HG03135 (cell line): ENCODE results near the gene BRINP3.
A peak's percentile ranks its signal among the peaks of the same experiment; 100 is the strongest.
"Not testable (repeated sequence)": the region's sequence is repeated elsewhere in the genome, so short reads cannot be mapped to it uniquely, and the experiment has no call there.

ENCODE experiments used
- ATAC-seq: cut with Tn5 transposase; IDR thresholded peaks from one replicate; pipeline ENCODE4 v1.9.1; 2021; ENCODE audit warnings: mild to moderate bottlenecking, moderate library complexity; ENCODE audit not compliant: unreplicated experiment

BRINP3 gene

GRCh38 chr1:190477762-190478148, at the start of gene BRINP3:
Gene BRINP3, minus strand, starts transcription at chr1:190477864.
- peak; percentile 14 for ATAC-seq

DNA sequence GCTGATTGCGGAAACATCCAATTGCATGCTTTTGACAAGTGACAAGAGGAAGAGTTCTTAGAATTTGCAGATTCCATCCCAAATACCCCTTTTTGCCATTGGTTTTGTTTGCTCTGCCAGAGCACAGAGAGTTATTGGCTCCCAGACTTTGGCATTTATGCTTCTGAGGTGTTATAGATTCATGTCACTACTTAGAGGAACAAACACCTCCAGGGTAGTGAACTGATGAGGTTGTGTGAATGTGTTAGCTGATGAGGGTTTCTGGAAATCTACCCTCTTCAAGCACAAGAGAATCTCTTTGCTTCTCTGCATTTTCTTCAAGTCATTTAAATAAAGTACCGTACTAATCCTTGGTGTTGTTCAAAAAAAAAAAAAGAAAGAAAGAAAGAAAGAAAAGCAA, 33.9 kb upstream of the BRINP3 start:
- ATAC-seq = no peak

DNA sequence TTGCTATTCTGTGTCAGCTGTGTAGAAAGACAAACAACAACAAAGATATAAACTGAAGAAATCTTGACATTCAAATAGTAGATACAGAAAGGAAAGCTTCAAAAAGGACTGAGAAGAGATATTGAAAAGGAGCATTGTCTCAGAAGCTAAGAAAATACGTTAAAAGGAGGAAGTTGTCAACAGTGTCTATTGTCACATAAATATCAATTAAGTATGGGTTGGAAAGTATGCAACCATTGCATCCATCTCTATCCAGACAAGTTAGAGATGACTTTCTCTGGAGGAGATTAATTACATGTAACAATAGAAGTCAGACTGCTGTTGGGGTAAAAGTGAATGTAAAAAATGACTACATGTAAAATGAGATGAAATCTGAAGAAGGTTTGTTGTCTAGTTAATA, 29.7 kb upstream of the BRINP3 start:
- ATAC-seq = no peak

GRCh38 chr1:190504539-190504938, 26.9 kb upstream of the BRINP3 start:
- ATAC-seq = not testable (repeated sequence)

GRCh38 chr1:190497565-190497964, 19.9 kb upstream of the BRINP3 start:
- ATAC-seq = no peak

- no peak for ATAC-seq
Measured at GRCh38 chr1:190494451-190494850, 16.8 kb upstream of the BRINP3 start.

DNA sequence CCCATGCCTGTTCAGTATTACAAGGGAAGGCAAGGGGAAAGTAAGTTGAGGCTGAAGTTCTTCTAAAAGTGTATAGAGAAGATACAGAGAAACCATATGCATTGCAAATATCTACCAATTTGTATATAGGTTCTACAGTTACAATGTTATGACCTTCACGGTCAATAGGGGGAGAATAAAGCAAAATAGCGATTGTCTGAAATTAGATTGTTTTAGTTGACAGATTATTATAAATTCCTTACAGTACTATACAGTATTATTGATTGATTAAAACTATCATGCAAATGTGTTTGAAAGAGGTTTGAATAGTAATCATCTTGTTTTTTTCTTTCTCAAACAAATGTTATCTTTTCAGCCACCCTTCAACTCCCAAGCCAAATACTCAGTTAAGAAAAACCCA, 13.7 kb upstream of the BRINP3 start:
- no peak for ATAC-seq

GRCh38 chr1:190484045-190484444, 6.4 kb upstream of the BRINP3 start:
- no peak for ATAC-seq

- ATAC-seq = no peak
Measured at GRCh38 chr1:190480231-190480630, 2.6 kb upstream of the BRINP3 start.

DNA sequence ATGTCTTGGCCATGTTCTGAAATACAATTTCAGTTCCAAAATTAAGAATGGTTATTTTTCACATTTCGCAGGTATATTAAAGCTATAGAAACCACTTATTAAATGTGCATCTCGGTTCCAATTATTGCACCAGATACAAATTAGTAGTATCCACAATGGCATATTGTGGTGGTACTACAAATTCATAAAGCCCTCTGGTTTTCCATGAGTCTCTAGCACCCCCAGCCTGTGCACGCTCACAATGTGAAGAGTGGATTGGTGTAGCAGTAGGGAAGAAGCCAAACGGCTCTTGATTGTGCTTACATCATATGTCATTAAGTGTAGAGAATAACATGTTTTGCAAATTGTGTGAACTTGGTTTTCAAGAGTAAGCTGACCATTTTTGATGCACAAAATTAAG, 1.9 kb upstream of the BRINP3 start:
- no peak for ATAC-seq

DNA sequence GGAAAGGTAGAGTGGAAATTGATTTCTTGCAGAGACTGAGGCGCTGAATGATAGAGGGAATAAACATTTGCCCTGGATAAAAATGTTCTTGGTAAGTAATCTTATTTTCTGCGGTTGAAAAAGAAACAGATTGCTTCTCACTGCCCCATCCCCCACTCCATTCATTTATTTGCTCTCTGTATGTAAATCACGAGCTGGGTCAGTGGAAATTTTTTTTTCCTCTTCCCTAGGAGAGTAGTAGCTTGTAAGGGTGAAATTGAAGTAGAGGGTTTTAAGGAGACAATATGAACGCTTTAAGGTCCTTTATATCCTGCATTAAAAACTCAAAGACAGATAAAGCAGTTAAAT, 1.4 kb upstream of the BRINP3 start:
- ATAC-seq = no peak

GRCh38 chr1:190478149-190479049, 735 bp upstream of the BRINP3 start:
- ATAC-seq = peak; percentile 71

DNA sequence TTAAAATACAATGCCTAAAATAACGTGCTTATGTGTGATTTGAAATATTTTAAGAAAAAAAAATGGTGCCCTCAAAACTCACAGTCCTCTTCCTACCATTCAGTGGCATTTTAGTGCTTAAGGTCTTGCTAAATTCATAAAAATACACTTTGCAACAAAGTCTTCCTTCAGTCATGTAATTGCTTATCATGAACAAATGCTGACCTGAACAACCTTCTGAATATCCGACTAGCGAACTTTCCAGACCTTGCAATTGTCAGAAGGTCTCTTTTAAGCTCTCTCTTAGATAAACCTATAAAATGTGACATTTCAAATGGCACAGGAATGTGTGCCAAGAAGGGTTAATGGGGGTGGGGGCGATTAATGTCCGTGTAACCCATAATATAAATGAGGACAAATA, 858 bp downstream of the BRINP3 start:
- no peak for ATAC-seq

DNA sequence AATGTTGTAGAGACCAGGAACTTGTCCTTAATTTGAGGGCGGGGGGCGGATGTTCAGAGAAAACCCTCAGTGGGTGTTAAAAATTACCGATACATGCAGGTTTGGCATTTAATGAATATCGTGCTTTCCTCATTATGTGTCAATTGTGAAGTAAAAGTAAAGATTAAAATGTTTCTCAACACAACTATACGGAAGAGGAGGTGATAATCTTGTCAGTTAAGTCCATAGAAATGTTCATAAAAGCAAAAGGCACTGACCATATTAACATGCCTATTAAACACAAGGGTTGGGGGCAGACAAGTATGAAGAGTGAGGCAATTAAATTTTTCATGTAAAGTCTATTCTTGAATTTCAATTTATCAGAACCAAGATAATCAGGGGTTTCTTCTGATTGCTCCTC, 1.3 kb downstream of the BRINP3 start:
- no peak for ATAC-seq

GRCh38 chr1:190475421-190476141, 2.1 kb downstream of the BRINP3 start:
- no peak for ATAC-seq

- no peak for ATAC-seq
Measured at GRCh38 chr1:190474650-190475211, 2.9 kb downstream of the BRINP3 start.

GRCh38 chr1:190474010-190474409, 3.7 kb downstream of the BRINP3 start:
- ATAC-seq = no peak

- ATAC-seq = no peak
Measured at GRCh38 chr1:190472494-190472893, 5.2 kb downstream of the BRINP3 start.

- ATAC-seq = no peak
Measured at GRCh38 chr1:190472042-190472441, 5.6 kb downstream of the BRINP3 start.

- ATAC-seq = no peak
Measured at GRCh38 chr1:190464690-190465089, 13.0 kb downstream of the BRINP3 start.

- ATAC-seq = no peak
Measured at GRCh38 chr1:190456129-190456528, 21.5 kb downstream of the BRINP3 start.

DNA sequence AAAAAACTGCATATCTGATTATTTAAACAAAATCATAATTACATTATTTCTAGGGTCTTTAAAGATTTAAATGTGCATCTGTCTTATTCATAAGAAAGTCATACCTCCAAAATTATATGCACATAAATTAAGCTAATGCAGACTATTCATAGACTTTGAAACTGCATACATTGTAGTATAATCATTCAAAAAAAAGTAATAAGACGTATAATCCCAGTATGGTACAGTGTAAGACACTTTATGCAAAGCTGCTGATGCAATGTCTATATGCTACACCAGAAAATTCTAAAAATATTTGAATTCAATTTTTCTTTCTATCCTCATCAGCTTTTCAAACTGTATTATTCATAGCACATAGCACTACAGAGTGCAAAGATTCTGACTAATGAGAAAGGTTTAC, 22.0 kb downstream of the BRINP3 start:
- ATAC-seq = no peak
